ENCODE data around the gene PAK6. TPM values are rescaled to one million over a fixed set of nuclear protein-coding genes. Genes with fewer than 3 reads are reported as not detected.

PAK6 gene
- total and polyA plus RNA-seq, 11 donors: 0.93 to 17.4 (median 7.6) TPM

GRCh38 chr15:40283615-40284300, 44.9 kb downstream of the PAK6 start:
- Histone ChIP-seq H3K36me3 (peaks cover 0 to 18% (median 0%) of the 10 kb centered on the region in 9 donors), H3K4me3 (no peak overlapping the region), H3K27ac (no peak overlapping the region), H3K27me3 (peaks cover 19 to 55% (median 39%) of the 10 kb centered on the region in 9 donors), H3K4me1 (peaks cover 0 to 57% (median 30%) of the 10 kb centered on the region in 12 donors), H3K9me3 (no peaks in the 10 kb centered on the region)
- intact Hi-C loops (cut with DNase I): loop anchor here in 1 of 10 donors (2.0 kb wide), 1 partner anchor 19 kb away; no protein-coding TSS in a partner anchor
- DNase-seq (peak in 2 of 5 donors; percentile 20 to 45), ATAC-seq (no peak)
- 53 to 73% (median 54%) methylated on average over 13 to 33 of the region's 33 CpGs for WGBS, 4 donors
- TF ChIP-seq POLR2A (IDR thresholded peaks at IDR 0.05) (no peak), CTCF (IDR thresholded peaks at IDR 0.05) (no peak)

DNA sequence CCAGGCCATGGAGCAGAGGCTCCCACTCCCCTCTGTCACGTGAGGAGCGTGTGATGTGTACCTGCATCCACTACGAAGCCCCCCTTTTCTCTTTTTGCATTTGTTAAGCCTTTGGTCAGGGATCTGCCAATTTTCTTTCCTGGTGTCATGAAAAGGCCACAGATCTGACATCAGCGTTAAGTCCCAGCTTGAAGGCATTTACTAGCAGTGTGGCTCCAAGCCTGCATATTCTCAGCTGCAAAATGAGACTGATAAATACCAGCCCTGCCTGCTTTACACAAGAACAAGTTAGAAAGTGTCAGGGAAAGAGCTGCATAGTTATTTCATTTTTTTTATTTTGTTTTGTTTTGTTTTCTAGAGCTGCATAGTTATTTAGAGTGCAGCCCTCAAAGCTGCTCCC, 46.3 kb downstream of the PAK6 start:
- H3K27ac ChIP-seq: peak overlapping the region in 7 of 12 donors; percentile 1 to 67 (median 39)
- intact Hi-C loops (cut with DNase I): loop anchor here in 3 of 10 donors (1.0 to 5.0 kb wide), 3 partner anchors 16 to 137 kb away; no protein-coding TSS in a partner anchor
- H3K4me1 ChIP-seq: peaks cover 0 to 49% (median 26%) of the 10 kb centered on the region in 12 donors
- H3K36me3 ChIP-seq: peaks cover 0 to 30% (median 0%) of the 10 kb centered on the region in 9 donors
- peaks cover 14 to 41% (median 33%) of the 10 kb centered on the region in 9 donors for H3K27me3 ChIP-seq
- ATAC-seq (peak in 1 of 4 donors; percentile 32), DNase-seq (no peak)
- H3K4me3 ChIP-seq: no peak overlapping the region
- TF ChIP-seq POLR2A (IDR thresholded peaks at IDR 0.05): no peak
- no peak for TF ChIP-seq CTCF (IDR thresholded peaks at IDR 0.05)
- no peaks in the 10 kb centered on the region for H3K9me3 ChIP-seq
- WGBS, 4 donors: 50 to 58% (median 54%) methylated on average over 4 of the region's 4 CpGs

- intact Hi-C loops (cut with DNase I): loop anchor here in 3 of 10 donors (1.0 to 5.0 kb wide), 3 partner anchors 16 to 137 kb away; no protein-coding TSS in a partner anchor
These were observed 46.7 kb downstream of the PAK6 start for GRCh38 chr15:40285554-40286011.

More at GRCh38 chr15:40285554-40286011, 46.7 kb downstream of the PAK6 start:
- Histone ChIP-seq H3K4me1 (peaks cover 0 to 49% (median 25%) of the 10 kb centered on the region in 12 donors), H3K27ac (peak overlapping the region in 9 of 12 donors; percentile 1 to 67 (median 26)), H3K4me3 (no peak overlapping the region), H3K36me3 (peaks cover 0 to 34% (median 0%) of the 10 kb centered on the region in 9 donors), H3K9me3 (no peaks in the 10 kb centered on the region), H3K27me3 (peaks cover 14 to 36% (median 28%) of the 10 kb centered on the region in 9 donors)
- no peak for TF ChIP-seq POLR2A (IDR thresholded peaks at IDR 0.05)
- no peak for TF ChIP-seq CTCF (IDR thresholded peaks at IDR 0.05)
- DNase-seq (no peak), ATAC-seq (no peak)
- 15 to 24% (median 22%) methylated on average over 1 of the region's 1 CpG for WGBS, 4 donors

Measured in heart left ventricle (tissue), 16 donors.